Inflammatory macrophage (primary cell): ENCODE data around the gene ASIP.
"Not testable (repeated sequence)": the region's sequence is repeated elsewhere in the genome, so short reads cannot be mapped to it uniquely, and the experiment has no call there.

Experiments used
- DNase-seq, 2 donors: peaks; one replicate each; pipeline ENCODE4 v3.0.0-alpha.2; 2020 to 2022

ASIP gene

DNA sequence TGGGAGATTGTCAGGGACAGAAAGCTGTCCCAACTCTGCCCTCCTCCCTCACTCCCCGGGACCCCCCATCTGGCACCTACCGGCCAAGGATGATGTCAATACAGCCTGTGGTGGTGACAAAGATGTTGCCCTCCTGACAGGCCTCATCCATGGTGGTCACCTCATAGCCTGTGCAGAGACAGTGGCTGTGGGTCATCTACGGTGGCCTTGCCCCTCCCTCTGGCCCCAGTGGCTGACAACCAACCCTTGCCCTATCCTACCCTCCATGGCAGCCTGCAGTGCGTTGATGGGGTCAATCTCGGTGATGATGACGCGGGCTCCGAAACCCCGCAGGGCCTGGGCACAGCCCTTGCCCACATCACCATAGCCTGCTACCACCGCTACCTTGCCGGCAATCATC lies 49.2 kb downstream of the ASIP start:
- DNase-seq: no peak

- DNase-seq: no peak
Measured at GRCh38 chr20:34292496-34292895, 51.3 kb downstream of the ASIP start.

- DNase-seq: no peak
Measured at GRCh38 chr20:34293119-34293518, 51.9 kb downstream of the ASIP start.

GRCh38 chr20:34293589-34293988 lies 52.4 kb downstream of the ASIP start:
- peak; percentile 30 to 44 for DNase-seq

GRCh38 chr20:34294563-34294962 lies 53.3 kb downstream of the ASIP start:
- no peak for DNase-seq

GRCh38 chr20:34295284-34295683 lies 54.1 kb downstream of the ASIP start:
- DNase-seq: no peak

DNA sequence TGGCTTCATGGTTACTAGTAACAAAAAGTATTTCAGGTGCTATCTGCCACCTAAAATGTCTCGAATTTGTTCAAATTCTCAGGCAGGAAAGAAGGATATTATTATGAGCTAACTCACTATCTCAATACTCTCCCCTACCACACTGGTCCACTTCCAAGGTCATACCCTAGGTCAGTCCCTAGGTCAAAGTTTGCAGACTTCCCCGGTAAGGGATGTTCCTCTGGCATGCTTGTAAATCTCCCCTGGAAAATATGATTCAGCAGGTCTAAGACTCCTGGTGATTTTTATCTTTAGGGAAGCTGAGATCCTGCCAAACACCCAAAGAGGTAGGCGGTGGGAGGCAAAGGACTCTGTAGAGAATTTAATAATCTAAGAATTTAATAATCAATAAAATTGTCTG lies 55.2 kb downstream of the ASIP start:
- DNase-seq: no peak

DNA sequence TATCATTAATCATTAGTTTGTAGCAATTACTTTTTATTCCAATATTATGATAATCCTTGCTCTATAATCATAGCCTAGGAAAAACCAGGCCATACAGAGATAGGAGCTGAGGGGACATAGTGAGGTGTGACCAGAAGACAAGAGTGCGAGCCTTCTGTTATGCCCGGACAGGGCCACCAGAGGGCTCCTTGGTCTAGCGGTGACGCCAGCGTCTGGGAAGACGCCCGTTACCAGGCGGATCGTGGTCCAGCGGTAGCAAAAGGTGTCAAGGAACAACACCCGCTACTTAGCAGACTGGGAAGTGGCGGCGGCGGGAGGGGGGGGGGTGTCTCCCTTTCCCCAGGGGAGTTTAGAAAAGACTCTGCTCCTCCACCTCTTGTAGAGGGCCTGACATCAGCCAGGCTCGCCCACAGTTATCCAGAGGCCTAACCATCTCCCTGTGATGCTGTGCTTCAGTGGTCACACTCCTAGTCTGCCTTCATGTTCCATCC lies 57.1 kb downstream of the ASIP start:
- DNase-seq: not testable (repeated sequence)

- DNase-seq: peak; percentile 37 to 48
Measured at GRCh38 chr20:34299556-34300255, 58.5 kb downstream of the ASIP start.

- DNase-seq: no peak
Measured at GRCh38 chr20:34300256-34300806, 59.1 kb downstream of the ASIP start.

- no peak for DNase-seq
Measured at GRCh38 chr20:34300809-34301586, 59.8 kb downstream of the ASIP start.

- DNase-seq: no peak
Measured at GRCh38 chr20:34301587-34302311, 60.5 kb downstream of the ASIP start.

- DNase-seq: no peak
Measured at GRCh38 chr20:34302312-34302722, 61.1 kb downstream of the ASIP start.

GRCh38 chr20:34302723-34303533 lies 61.7 kb downstream of the ASIP start, which contains the start of gene AHCY:
Gene AHCY, minus strand, starts transcription at chr20:34303355. Its CDS starts 85 bp downstream, at chr20:34303270.
- DNase-seq: peak; percentile 96 to 99

GRCh38 chr20:34305333-34306230 lies 64.4 kb downstream of the ASIP start:
- peak; percentile 33 to 35 for DNase-seq

DNA sequence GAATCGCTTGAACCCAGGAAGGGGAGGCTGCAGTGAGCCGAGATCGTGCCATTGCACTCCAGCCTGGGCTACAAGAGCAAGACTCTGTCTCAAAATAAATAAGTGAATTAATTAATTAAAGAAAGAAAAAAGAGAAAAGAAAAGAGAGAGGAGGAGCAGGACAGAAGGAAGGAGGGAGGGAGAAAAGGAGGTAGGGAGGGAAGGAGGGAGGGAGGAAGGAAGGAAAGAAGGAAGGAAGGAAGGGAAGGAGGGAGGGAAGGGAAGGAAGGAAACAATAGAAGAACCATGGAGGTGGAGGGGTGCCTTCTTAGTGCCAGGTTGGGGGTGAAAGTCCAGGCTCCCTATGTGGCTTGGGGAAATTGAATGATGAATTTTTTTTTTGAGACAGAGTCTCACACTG lies 68.5 kb downstream of the ASIP start:
- no peak for DNase-seq

DNA sequence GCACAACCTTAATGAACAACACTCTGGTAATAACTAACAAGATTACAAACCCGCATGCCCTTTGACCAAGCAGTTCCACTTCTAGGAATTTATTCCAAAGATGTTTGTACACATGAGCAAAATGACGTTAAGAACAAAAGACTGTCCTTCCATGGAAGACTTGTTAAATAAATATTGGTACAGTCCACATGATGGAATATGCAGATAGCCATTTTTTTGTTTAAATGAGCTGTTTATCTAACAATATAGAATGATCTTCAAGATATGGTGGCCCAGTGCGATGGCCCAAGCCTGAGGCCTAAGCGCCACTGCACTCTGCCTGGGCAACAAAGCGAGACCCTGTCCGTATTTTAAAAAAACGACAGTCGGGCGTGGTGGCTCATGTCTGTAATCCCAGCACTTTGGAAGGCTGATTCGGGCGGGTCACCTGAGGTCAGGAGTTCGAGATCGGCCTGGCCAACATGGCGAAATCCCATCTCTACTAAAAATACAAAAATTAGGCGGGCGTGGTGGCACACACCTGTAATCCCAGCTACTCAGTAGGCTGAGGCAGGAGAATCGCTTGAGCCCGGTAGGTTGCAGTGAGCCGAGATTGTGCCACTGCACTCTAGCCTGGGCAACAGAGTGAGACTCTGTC lies 69.4 kb downstream of the ASIP start:
- no peak for DNase-seq

DNA sequence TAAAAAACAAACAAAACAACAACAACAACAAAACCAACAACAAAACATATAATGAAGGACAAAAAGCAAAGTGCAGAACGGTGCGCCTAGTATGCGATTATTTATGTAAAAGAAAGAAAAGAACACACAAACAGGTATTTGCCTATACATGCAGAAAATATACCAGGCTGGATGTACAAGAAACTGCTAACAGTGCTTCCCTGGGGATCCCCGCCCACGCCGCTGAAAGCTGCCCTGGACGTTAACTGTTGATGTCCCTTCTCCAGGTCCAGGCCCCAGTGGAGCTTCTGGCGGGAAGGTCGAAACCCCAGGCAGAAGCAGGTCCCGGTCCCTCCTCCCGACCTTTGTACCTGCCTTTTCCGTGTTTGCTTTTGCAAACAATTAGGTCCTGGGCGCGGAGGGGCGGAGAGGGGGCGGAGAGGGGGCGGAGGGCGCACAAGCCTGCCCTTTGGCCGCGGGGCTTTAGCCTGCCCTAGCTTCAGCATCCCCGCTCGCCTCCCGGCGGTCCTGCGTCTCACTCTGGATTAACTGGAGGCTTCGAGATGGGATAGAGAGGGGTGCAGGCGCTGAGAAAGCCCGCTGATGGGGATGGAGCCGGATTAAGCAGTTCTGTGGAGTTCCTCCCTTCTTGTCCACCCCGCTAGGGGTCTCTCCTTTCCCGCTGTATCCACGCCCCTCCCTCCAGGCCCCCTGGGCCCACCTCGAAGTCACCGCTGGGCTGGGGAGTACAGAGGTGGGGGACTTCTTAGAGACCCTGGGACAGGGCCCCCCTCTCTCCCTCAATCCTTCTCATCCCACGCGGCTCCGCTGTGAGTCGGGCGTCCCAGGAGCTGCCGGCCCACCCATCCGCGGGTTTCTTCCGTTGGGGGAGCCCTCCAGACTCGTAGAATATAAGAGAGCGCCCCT lies 70.1 kb downstream of the ASIP start:
- DNase-seq: no peak

DNA sequence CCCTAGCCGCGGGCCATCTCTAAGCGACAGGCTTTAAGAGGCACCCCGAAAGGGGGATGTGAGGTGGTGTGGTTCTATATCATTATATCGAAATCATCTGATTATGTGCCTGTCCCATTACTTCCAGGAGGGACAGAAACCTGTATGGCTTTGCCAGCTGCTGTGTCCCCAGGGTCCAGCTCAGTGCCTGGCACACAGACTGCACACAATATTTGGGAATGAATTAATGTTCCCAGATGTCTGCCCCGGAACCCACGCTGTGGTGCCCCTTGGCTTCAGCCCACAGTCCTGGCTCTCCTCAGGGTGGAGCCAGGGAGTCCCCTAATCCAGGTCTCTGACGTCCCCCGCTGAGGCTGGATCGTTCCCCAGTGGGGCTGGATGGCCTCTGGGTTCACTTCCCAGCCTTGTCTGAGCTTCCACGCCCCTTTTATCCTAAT lies 70.8 kb downstream of the ASIP start:
- DNase-seq: no peak
